Fibroblast of peridontal ligament (primary cell): Measurements from ENCODE around the gene ZNF154.
"Not testable (repeated sequence)": the region's sequence is repeated elsewhere in the genome, so short reads cannot be mapped to it uniquely, and the experiment has no call there.

Source experiments
- DNase-seq: peaks from one replicate; pipeline ENCODE4 v3.0.0-alpha.2; 2010; ENCODE audit errors: extremely low read depth

The ZNF154 gene

GRCh38 chr19:57708641-57709361 is at the start of gene ZNF154:
Gene ZNF154, minus strand, starts transcription at chr19:57709204. Its CDS starts 233 bp downstream, at chr19:57708971.
- peak; percentile 63 for DNase-seq

- no peak for DNase-seq
These were observed 48.9 kb upstream of the ZNF154 start for GRCh38 chr19:57757941-57758340.

- no peak for DNase-seq
These were observed 46.0 kb upstream of the ZNF154 start for GRCh38 chr19:57755031-57755430.

GRCh38 chr19:57754091-57754673 is 45.2 kb upstream of the ZNF154 start:
- DNase-seq = no peak

- DNase-seq = no peak
These were observed 39.0 kb upstream of the ZNF154 start for GRCh38 chr19:57748029-57748428.

- DNase-seq = peak; percentile 2
These were observed 38.4 kb upstream of the ZNF154 start for GRCh38 chr19:57747472-57747807.

GRCh38 chr19:57746580-57747471 is 37.8 kb upstream of the ZNF154 start, which contains the start of gene ZNF776:
Gene ZNF776, plus strand, starts transcription at chr19:57746815. Its CDS starts 244 bp downstream, at chr19:57747059.
- DNase-seq = peak; percentile 93

GRCh38 chr19:57738770-57739169 is 29.8 kb upstream of the ZNF154 start:
- not testable (repeated sequence) for DNase-seq

GRCh38 chr19:57738320-57738719 is 29.3 kb upstream of the ZNF154 start:
- peak; percentile 41 for DNase-seq

- no peak for DNase-seq
These were observed 11.9 kb upstream of the ZNF154 start for GRCh38 chr19:57720878-57721277.

- DNase-seq = no peak
These were observed 11.0 kb upstream of the ZNF154 start for GRCh38 chr19:57719901-57720519.

- DNase-seq = no peak
These were observed 10.4 kb upstream of the ZNF154 start for GRCh38 chr19:57719424-57719823.

GRCh38 chr19:57712222-57712621 is 3.2 kb upstream of the ZNF154 start:
- no peak for DNase-seq

GRCh38 chr19:57709616-57710015 is 612 bp upstream of the ZNF154 start:
- DNase-seq = no peak

- DNase-seq = no peak
These were observed 2.7 kb downstream of the ZNF154 start for GRCh38 chr19:57706346-57706745.

- no peak for DNase-seq
These were observed 7.4 kb downstream of the ZNF154 start for GRCh38 chr19:57701625-57702024.

- no peak for DNase-seq
These were observed 19.3 kb downstream of the ZNF154 start for GRCh38 chr19:57689750-57690149.

- DNase-seq = no peak
These were observed 20.8 kb downstream of the ZNF154 start for GRCh38 chr19:57688011-57688763.

GRCh38 chr19:57687363-57688010 is 21.5 kb downstream of the ZNF154 start:
- DNase-seq = no peak

- DNase-seq = no peak
These were observed 22.3 kb downstream of the ZNF154 start for GRCh38 chr19:57686727-57687126.
